Measurements from ENCODE around the gene MCM7.

- TF ChIP-seq CTCF (conservative IDR thresholded peaks at IDR 0.05; ENCODE audit: low read length) (no peak), EZH2phosphoT487 (IDR thresholded peaks at IDR 0.05; ENCODE audit: borderline replicate concordance) (no peak)
Measured at GRCh38 chr7:100063376-100063775, 37.8 kb downstream of the MCM7 start.
